Measurements from ENCODE around the gene CLCN6.

CLCN6 gene

GRCh38 chr1:11805422-11806306 is at the start of gene CLCN6, which contains the start of gene MTHFR:
TSS of gene CLCN6 (plus strand) at chr1:11806191. CDS start at chr1:11806263, 72 bp downstream.
TSS of gene MTHFR (minus strand) at chr1:11805964. CDS start at chr1:11803116, 2,848 bp downstream.
- peak; percentile 88 to 97 (median 95) for DNase-seq (ENCODE audit: low read depth in 2 of 3, low spot score in 2 of 3)

- DNase-seq (ENCODE audit: low read depth in 2 of 3, low spot score in 2 of 3), result no peak
These were observed 48.9 kb upstream of the CLCN6 start for GRCh38 chr1:11757047-11757446.

GRCh38 chr1:11759791-11760190 is 46.2 kb upstream of the CLCN6 start:
- DNase-seq (ENCODE audit: low read depth in 2 of 3, low spot score in 2 of 3), result no peak

- DNase-seq (ENCODE audit: low read depth in 2 of 3, low spot score in 2 of 3), result no peak
These were observed 44.7 kb upstream of the CLCN6 start for GRCh38 chr1:11761285-11761684.

- no peak for DNase-seq (ENCODE audit: low read depth in 2 of 3, low spot score in 2 of 3)
These were observed 44.0 kb upstream of the CLCN6 start, which contains the start of gene C1orf167 for GRCh38 chr1:11761988-11762406. TSS of gene C1orf167 (plus strand) at chr1:11762193. CDS start at chr1:11764401, 2,208 bp downstream.

GRCh38 chr1:11764115-11764514 is 41.9 kb upstream of the CLCN6 start:
- no peak for DNase-seq (ENCODE audit: low read depth in 2 of 3, low spot score in 2 of 3)

- no peak for DNase-seq (ENCODE audit: low read depth in 2 of 3, low spot score in 2 of 3)
These were observed 41.5 kb upstream of the CLCN6 start for GRCh38 chr1:11764519-11764918.

GRCh38 chr1:11765661-11766428 is 40.1 kb upstream of the CLCN6 start:
- DNase-seq (ENCODE audit: low read depth in 2 of 3, low spot score in 2 of 3), result no peak

- no peak for DNase-seq (ENCODE audit: low read depth in 2 of 3, low spot score in 2 of 3)
These were observed 39.6 kb upstream of the CLCN6 start for GRCh38 chr1:11766429-11766776.

- DNase-seq (ENCODE audit: low read depth in 2 of 3, low spot score in 2 of 3), result no peak
These were observed 37.9 kb upstream of the CLCN6 start for GRCh38 chr1:11767922-11768704.

- no peak for DNase-seq (ENCODE audit: low read depth in 2 of 3, low spot score in 2 of 3)
These were observed 37.2 kb upstream of the CLCN6 start for GRCh38 chr1:11768821-11769220.

GRCh38 chr1:11769274-11769673 is 36.7 kb upstream of the CLCN6 start:
- DNase-seq (ENCODE audit: low read depth in 2 of 3, low spot score in 2 of 3), result no peak

- DNase-seq (ENCODE audit: low read depth in 2 of 3, low spot score in 2 of 3), result no peak
These were observed 36.0 kb upstream of the CLCN6 start for GRCh38 chr1:11770011-11770410.

- no peak for DNase-seq (ENCODE audit: low read depth in 2 of 3, low spot score in 2 of 3)
These were observed 34.4 kb upstream of the CLCN6 start for GRCh38 chr1:11771481-11772043.

GRCh38 chr1:11772458-11772857 is 33.5 kb upstream of the CLCN6 start:
- DNase-seq (ENCODE audit: low read depth in 2 of 3, low spot score in 2 of 3), result no peak

GRCh38 chr1:11774753-11775152 is 31.2 kb upstream of the CLCN6 start:
- no peak for DNase-seq (ENCODE audit: low read depth in 2 of 3, low spot score in 2 of 3)

GRCh38 chr1:11777658-11778322 is 28.2 kb upstream of the CLCN6 start:
- no peak for DNase-seq (ENCODE audit: low read depth in 2 of 3, low spot score in 2 of 3)

GRCh38 chr1:11778336-11778735 is 27.7 kb upstream of the CLCN6 start:
- no peak for DNase-seq (ENCODE audit: low read depth in 2 of 3, low spot score in 2 of 3)

GRCh38 chr1:11778844-11779623 is 27.0 kb upstream of the CLCN6 start:
- DNase-seq (ENCODE audit: low read depth in 2 of 3, low spot score in 2 of 3), result no peak

Data from activated CD8-positive, alpha-beta memory T cell treated with anti-CD3 and anti-CD28 coated beads for 48 hours (primary cell).